ENCODE results near the gene CDC20. TPM values are rescaled to one million over a fixed set of nuclear protein-coding genes. Genes with fewer than 3 reads are reported as not detected.

Gene CDC20
- total RNA-seq, 1 experiment from 2014 or later = 215 TPM

GRCh38 chr1:43344267-43344850, 14.4 kb upstream of the CDC20 start:
- CTCF ChIA-PET = no interaction called here

GRCh38 chr1:43345120-43345519, 13.7 kb upstream of the CDC20 start:
- in situ Hi-C loops (cut with HindIII; ENCODE audit: low pct_unique_long_range_greater_than_20kb, low sequenced_read_pairs) (no loop called here), intact Hi-C loops (cut with micrococcal nuclease; ENCODE audit: unreplicated experiment) (no loop called here)
- BruUV-seq (replicated peaks) = no TSS peak
- H3K9me3 ChIP-seq (ENCODE audit: control insufficient read depth, insufficient read depth, low read depth, low read length) = no peaks in the 10 kb centered on the region
- no peak for ATAC-seq
- no peak overlapping the region for H3K4me3 ChIP-seq (ENCODE audit: low read depth in 2 of 2, low read length in 2 of 2)
- POLR2A ChIA-PET = no interaction called here
- no peaks in the 10 kb centered on the region for H3K36me3 ChIP-seq (ENCODE audit: control insufficient read depth, insufficient read depth, low read length)
- H3K27ac ChIP-seq (ENCODE audit: low read length) = no peak overlapping the region
- H3K27me3 ChIP-seq (ENCODE audit: control insufficient read depth, insufficient read depth, low read length) = no peaks in the 10 kb centered on the region
- CTCF ChIA-PET = no interaction called here
- TF ChIP-seq SIN3A (IDR thresholded peaks at IDR 0.05; ENCODE audit: borderline replicate concordance, insufficient read depth, low read depth, low read length) (no peak), POLR2AphosphoS5 (IDR thresholded peaks at IDR 0.05; ENCODE audit: low read depth, low read length) (no peak), REST (IDR thresholded peaks at IDR 0.05; ENCODE audit: insufficient read depth in 1 of 2, low read depth in 2 of 2, low read length in 1 of 2) (no peak), TCF7L2 (IDR thresholded peaks at IDR 0.05; ENCODE audit: low read depth, low read length) (no peak), CTCF (IDR thresholded peaks at IDR 0.05) (no peak)
- no peak for DNase-seq (ENCODE audit: low read depth, low spot score)
- peaks cover 11% of the 10 kb centered on the region for H3K4me1 ChIP-seq (ENCODE audit: control insufficient read depth, insufficient read depth, low read length)

More at GRCh38 chr1:43344267-43344850, 14.4 kb upstream of the CDC20 start:
- intact Hi-C loops (cut with micrococcal nuclease; ENCODE audit: unreplicated experiment) (no loop called here), in situ Hi-C loops (cut with HindIII; ENCODE audit: low pct_unique_long_range_greater_than_20kb, low sequenced_read_pairs) (no loop called here)
- TF ChIP-seq POLR2AphosphoS5 (IDR thresholded peaks at IDR 0.05; ENCODE audit: low read depth, low read length) = no peak
- TF ChIP-seq CTCF (IDR thresholded peaks at IDR 0.05) = no peak
- TF ChIP-seq TCF7L2 (IDR thresholded peaks at IDR 0.05; ENCODE audit: low read depth, low read length) = no peak
- no peak for TF ChIP-seq SIN3A (IDR thresholded peaks at IDR 0.05; ENCODE audit: borderline replicate concordance, insufficient read depth, low read depth, low read length)
- no peak for TF ChIP-seq REST (IDR thresholded peaks at IDR 0.05; ENCODE audit: insufficient read depth in 1 of 2, low read depth in 2 of 2, low read length in 1 of 2)
- H3K4me1 ChIP-seq (ENCODE audit: control insufficient read depth, insufficient read depth, low read length) = peaks cover 5% of the 10 kb centered on the region; the same call in 1 of the 2 replicates
- no peak for ATAC-seq
- no TSS peak for BruUV-seq (replicated peaks)
- POLR2A ChIA-PET = no interaction called here
- no peaks in the 10 kb centered on the region for H3K36me3 ChIP-seq (ENCODE audit: control insufficient read depth, insufficient read depth, low read length)
- no peak for DNase-seq (ENCODE audit: low read depth, low spot score)
- no peak overlapping the region for H3K4me3 ChIP-seq (ENCODE audit: low read depth in 2 of 2, low read length in 2 of 2)
- H3K9me3 ChIP-seq (ENCODE audit: control insufficient read depth, insufficient read depth, low read depth, low read length) = no peaks in the 10 kb centered on the region
- no peaks in the 10 kb centered on the region for H3K27me3 ChIP-seq (ENCODE audit: control insufficient read depth, insufficient read depth, low read length)
- H3K27ac ChIP-seq (ENCODE audit: low read length) = no peak overlapping the region

All from Panc1 (cell line).